ENCODE results near the gene EEIG2. TPM values are rescaled to one million over a fixed set of nuclear protein-coding genes. Genes with fewer than 3 reads are reported as not detected.

EEIG2 gene
- total RNA-seq, 1 donor from 2014 or later: 13.9 TPM

DNA sequence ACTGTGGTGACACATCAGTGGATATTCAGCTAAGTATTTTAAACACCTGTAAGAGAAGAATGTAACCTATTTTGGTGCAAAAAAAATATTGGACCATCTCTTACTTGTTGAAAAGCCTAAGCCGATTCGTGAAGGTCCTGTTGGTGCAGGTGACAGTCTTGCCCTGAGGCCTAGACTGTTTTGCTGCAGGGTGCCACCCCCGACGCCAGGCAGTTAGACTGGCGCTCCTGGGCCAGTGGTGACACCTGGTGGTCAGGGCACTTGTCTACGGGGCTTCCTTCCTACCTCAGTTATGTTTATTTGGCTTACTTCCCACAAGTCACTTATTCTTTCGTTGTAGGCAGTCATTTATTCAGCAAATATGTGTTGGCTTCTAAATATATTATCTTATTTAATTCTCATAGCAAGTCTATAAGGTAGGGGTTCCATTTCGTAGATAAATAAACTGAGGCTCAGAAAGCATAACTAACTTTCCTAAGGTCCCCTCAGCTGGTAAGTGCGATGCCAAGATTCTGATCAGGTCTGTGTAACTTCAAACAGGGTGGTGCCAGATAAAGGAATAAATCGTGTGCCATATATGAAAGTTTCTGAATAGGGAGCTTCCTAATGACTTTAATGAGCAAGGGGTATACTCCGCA is 1.9 kb downstream of the EEIG2 start:
- peak; percentile 35 to 52 for DNase-seq (ENCODE audit: low spot score in 2 of 2, unreplicated experiment in 2 of 2)

DNA sequence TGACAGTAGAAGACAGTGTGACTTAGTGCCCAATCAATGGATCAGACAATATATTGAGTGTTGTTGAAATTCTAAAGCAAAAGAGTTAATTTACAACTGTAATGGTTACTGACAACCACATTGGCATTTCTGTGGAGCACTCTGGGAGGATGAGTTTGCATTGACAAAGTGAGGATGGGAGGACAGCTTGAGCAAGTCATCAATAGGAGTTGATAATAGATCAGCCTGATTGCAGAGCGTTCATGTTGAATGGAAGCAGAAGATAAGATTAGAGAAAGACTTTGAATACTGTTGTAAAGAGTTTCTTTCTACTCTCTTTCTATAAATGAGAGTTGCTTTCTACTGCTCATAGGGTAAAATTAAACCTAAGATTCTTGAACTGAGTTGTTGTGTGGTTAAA is 3.9 kb downstream of the EEIG2 start:
- Mint-ChIP-seq H3K36me3 (no peaks in the 10 kb centered on the region), H3K27me3 (ENCODE audit: low read depth) (no peaks in the 10 kb centered on the region), H3K4me3 (no peak overlapping the region), H3K9me3 (no peaks in the 10 kb centered on the region), H3K27ac (no peak overlapping the region), H3K4me1 (peaks cover 12% of the 10 kb centered on the region)
- TF ChIP-seq, protein P1, sequence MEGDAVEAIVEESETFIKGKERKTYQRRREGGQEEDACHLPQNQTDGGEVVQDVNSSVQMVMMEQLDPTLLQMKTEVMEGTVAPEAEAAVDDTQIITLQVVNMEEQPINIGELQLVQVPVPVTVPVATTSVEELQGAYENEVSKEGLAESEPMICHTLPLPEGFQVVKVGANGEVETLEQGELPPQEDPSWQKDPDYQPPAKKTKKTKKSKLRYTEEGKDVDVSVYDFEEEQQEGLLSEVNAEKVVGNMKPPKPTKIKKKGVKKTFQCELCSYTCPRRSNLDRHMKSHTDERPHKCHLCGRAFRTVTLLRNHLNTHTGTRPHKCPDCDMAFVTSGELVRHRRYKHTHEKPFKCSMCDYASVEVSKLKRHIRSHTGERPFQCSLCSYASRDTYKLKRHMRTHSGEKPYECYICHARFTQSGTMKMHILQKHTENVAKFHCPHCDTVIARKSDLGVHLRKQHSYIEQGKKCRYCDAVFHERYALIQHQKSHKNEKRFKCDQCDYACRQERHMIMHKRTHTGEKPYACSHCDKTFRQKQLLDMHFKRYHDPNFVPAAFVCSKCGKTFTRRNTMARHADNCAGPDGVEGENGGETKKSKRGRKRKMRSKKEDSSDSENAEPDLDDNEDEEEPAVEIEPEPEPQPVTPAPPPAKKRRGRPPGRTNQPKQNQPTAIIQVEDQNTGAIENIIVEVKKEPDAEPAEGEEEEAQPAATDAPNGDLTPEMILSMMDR (IDR thresholded peaks at IDR 0.05; ENCODE audit: unreplicated experiment): no peak
- DNase-seq (ENCODE audit: low spot score in 2 of 2, unreplicated experiment in 2 of 2): no peak

More for the DNA sequence above, 1.9 kb downstream of the EEIG2 start:
- H3K27ac Mint-ChIP-seq: no peak overlapping the region
- H3K9me3 Mint-ChIP-seq: no peaks in the 10 kb centered on the region
- no peaks in the 10 kb centered on the region for H3K36me3 Mint-ChIP-seq
- peak overlapping the region; percentile 5 for H3K4me3 Mint-ChIP-seq
- no peaks in the 10 kb centered on the region for H3K27me3 Mint-ChIP-seq (ENCODE audit: low read depth)
- TF ChIP-seq, protein P1 (IDR thresholded peaks at IDR 0.05; ENCODE audit: unreplicated experiment): peak; percentile 50
- peaks cover 12% of the 10 kb centered on the region for H3K4me1 Mint-ChIP-seq

DNA sequence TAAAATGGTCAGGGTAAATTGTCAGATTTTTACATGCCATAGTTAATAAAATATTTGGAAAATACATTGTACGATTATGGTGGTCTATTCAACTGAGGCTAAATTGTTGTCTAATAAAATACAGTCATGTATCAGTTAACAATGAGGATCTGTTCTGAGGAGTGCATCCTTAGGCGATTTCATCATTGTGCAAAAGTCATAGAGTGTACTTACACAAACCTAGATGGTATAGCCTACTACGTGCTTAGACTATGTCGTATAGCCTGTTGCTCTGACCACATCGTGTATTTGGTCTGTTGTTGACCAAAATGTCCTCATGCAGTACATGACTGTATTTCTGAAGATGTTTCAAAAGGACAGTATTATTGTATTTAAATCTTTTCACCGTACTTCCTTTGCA is 5.2 kb downstream of the EEIG2 start:
- Mint-ChIP-seq H3K36me3 (no peaks in the 10 kb centered on the region), H3K9me3 (no peaks in the 10 kb centered on the region), H3K4me3 (no peak overlapping the region), H3K27me3 (ENCODE audit: low read depth) (no peaks in the 10 kb centered on the region), H3K4me1 (peaks cover 10% of the 10 kb centered on the region), H3K27ac (no peak overlapping the region)
- TF ChIP-seq, protein P1 (IDR thresholded peaks at IDR 0.05; ENCODE audit: unreplicated experiment): no peak
- DNase-seq (ENCODE audit: low spot score in 2 of 2, unreplicated experiment in 2 of 2): no peak

DNA sequence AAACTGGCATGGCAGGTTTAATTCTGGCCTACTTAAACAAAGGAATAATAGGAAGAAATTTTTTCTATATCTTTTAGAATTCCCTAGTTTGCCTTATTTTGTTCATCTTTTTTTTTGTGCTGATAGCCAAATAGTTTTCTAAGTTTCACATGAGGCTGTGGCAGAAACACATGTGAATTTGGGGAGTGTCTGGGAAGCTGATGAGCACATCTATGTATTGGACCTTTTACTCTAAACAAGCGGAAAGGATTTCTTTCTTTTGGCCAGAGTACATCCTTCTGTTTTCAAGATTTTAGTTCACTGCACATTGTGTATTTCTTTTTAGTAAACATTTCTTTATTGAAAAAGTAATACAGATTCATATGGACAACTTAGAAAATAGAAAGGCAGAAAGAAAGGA is 5.6 kb downstream of the EEIG2 start:
- no peaks in the 10 kb centered on the region for H3K36me3 Mint-ChIP-seq
- peaks cover 10% of the 10 kb centered on the region for H3K4me1 Mint-ChIP-seq
- no peak overlapping the region for H3K4me3 Mint-ChIP-seq
- no peak overlapping the region for H3K27ac Mint-ChIP-seq
- no peaks in the 10 kb centered on the region for H3K27me3 Mint-ChIP-seq (ENCODE audit: low read depth)
- TF ChIP-seq, protein P1 (IDR thresholded peaks at IDR 0.05; ENCODE audit: unreplicated experiment): no peak
- no peak for DNase-seq (ENCODE audit: low spot score in 2 of 2, unreplicated experiment in 2 of 2)
- no peaks in the 10 kb centered on the region for H3K9me3 Mint-ChIP-seq

DNA sequence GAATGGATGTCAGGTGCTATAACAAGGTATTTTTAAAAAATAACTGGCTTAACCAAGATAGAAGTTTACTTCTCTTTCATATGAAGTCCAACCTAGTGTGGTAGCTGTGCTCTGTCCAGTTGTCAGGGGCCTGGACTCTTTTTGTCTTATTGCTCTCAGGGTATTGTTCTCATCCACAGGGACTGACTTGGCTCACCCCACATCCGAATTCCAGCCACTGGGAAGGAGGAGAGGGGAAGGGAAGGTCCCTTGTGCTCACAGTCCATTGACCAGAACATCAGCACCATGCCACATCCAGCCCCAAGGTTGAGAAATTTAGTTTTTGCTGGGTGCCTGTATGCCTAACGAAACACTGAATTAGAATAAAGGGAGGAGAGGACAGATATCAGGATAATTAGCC is 8.7 kb downstream of the EEIG2 start:
- TF ChIP-seq, protein P1 (IDR thresholded peaks at IDR 0.05; ENCODE audit: unreplicated experiment): no peak
- H3K27ac Mint-ChIP-seq: no peak overlapping the region
- H3K4me3 Mint-ChIP-seq: no peak overlapping the region

More for the DNA sequence above, 8.7 kb downstream of the EEIG2 start:
- H3K27me3 Mint-ChIP-seq (ENCODE audit: low read depth): no peaks in the 10 kb centered on the region
- H3K4me1 Mint-ChIP-seq: no peaks in the 10 kb centered on the region
- no peaks in the 10 kb centered on the region for H3K36me3 Mint-ChIP-seq
- no peaks in the 10 kb centered on the region for H3K9me3 Mint-ChIP-seq
- DNase-seq (ENCODE audit: low spot score in 2 of 2, unreplicated experiment in 2 of 2): no peak

All from mesothelial cell of epicardium (in vitro differentiated cells).